HG02623 (cell line): ENCODE measurements around the gene HELZ.
A peak's percentile ranks its signal among the peaks of the same experiment; 100 is the strongest.

Source experiments
- ATAC-seq: cut with Tn5 transposase; IDR thresholded peaks from one replicate; pipeline ENCODE4 v1.9.1; 2021; ENCODE audit warnings: moderate library complexity; ENCODE audit not compliant: unreplicated experiment

The HELZ gene

DNA sequence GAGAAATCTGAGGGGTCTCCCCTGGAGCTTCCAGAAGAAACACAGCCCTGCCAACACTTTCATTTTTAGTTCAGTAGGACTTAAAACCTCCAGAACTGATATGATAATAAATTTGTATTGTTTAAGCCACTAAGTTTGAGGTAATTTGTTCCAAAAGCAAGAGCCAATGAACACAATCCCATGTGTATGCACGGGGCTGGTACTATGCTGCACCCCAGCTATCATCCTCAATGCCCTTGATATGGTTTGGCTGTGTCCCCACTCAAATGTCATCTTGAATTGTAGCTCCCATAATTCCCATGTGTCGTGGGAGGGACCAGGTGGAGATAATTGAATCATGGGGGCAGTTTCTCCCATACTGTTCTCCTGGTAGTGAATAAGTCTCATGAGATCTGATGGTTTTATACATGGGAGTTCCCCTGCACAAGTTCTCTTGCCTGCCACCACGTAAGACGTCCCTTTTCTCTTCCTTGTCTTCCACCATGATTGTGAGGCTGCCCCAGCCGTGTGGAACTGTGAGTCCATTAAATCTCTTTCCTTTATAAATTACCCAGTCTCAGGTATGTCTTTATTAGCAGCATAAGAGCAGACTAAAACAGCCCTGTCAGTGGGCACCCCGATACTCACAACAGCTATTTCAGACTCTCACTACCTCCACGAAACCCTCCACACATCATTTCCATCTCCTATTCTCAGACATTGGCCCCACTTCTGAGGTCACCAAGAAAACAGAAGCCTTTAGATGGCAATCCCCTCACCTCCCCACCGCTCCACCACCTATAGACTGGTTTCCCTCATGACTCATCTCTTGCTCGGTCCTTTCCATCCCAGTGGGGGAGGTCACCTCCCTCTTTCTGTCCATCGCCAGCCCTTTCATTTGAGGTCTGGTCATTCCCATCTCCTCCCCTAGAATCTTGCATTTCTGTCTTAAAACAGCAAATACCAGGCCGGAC lies 209.6 kb downstream of the HELZ start:
- ATAC-seq = peak; percentile 69

DNA sequence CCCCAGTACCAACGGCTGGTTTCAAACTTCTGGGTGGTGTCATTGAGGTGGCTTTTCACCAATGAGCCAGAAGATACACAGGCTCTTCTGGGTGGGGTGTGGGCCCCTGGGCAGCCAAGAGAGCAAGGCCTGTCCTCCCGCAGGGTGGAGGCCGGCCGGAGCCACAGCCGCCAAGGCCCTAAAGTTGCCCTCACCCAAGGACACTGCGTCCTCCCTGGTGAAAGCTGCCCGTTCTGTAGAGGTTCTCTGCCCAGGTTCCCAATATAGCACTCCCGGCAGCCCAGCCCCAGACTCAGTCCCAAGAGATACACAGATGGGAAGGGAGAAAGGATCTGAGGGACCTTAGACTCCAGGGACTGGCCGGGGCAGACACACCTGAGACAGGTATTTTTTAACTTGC lies 211.4 kb downstream of the HELZ start:
- ATAC-seq = no peak

DNA sequence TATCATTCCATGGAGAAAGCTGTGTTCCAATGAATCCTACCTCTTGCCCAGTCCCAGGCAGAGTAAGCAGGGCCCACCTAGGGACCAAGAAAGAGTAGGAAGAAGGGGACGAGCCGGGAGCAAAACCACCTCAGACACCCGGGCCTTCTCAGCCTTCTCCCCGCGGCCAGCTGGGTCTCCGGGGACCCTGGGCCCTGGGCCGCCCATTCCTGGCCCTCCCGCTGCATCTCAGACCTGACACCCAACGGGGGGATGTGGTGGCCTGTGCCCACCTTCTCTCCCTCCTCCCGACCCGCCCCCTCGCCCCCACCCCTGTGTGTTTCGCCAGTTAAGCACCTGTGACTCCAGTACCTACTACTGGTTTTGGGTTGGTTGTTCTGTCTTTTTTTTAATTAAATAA lies 212.0 kb downstream of the HELZ start:
- ATAC-seq = no peak

DNA sequence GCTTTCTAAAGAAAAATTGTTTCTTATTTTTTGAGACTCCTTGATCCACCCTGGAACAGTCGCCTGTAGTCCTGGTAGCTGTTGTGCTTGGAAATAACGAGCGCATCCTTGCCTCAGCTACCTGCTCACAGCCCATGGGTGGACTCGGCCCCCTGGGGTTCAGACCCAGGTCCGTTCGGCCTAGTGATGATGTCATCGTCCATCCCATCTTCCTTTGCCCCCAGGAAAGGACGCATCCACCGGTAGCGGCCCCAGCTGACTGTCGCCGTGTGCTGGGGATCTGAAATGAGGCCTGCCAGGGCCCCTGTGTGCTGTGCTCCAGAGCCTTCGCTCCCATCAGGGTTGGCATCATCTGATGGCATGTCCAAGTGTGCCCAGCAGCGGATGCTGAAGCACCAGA lies 212.6 kb downstream of the HELZ start:
- no peak for ATAC-seq

DNA sequence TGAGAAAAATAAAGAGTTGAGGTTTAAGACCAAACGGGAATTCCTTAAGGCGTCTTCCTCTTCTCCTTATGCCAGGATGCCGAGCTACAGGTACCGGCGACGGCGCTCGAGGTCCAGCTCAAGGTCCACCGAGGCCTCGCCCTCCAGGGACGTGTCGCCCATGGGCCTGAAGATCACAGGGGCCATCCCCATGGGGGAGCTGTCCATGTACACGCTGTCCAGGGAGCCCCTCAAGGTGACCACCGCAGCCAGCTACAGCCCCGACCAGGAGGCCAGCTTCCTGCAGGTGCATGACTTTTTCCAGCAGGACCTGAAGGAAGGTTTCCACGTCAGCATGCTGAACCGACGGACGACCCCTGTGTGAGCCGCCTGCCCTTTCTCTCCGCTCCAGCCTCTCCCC lies 214.4 kb downstream of the HELZ start:
- no peak for ATAC-seq

DNA sequence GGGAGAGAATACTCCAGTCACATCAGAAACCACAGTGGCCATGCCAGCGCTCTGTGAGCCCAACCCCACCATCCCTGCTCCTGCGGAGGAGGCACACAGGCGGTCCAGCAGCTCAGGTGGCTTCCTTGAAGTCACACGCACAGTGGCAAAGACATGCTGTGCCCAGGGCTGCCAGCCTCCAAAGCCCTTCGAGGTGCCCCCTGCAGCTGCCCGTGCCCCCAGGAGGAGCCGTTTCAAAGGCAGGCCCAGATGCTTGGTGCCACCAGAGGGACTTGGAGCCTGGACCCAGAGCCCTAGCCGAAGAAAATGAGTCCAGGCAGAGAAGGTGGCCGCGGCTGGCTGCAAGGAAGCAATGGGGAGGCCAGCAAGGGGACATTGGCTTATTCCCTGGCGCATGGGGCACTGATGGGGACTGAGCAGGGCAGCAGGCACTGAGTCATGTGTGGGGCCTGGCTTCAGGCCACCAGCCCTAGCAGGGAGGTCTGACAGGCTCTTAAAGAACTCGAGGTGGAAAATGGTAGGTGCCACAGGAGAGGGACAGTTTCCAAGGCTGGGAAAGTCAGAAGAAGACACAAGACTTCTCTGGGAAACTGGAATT lies 217.9 kb downstream of the HELZ start:
- ATAC-seq = no peak

DNA sequence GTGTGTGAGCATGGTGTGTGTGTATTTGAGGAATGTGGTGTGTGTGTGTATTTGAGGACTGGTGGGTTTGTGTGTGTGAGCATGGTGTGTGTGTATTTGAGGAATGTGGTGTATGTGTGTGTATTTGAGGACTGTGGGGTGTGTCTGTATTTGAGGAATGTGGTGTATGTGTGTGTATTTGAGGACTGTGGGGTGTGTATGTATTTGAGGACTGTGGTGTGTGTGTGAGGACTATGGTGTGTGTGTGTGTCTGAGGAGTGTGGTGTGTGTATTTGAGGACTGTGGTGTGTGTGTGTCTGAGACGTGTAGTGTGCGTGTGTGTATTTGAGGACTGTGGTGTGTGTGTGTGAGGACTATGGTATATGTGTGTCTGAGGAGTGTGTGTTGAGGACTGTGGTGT lies 218.7 kb downstream of the HELZ start:
- ATAC-seq = no peak

DNA sequence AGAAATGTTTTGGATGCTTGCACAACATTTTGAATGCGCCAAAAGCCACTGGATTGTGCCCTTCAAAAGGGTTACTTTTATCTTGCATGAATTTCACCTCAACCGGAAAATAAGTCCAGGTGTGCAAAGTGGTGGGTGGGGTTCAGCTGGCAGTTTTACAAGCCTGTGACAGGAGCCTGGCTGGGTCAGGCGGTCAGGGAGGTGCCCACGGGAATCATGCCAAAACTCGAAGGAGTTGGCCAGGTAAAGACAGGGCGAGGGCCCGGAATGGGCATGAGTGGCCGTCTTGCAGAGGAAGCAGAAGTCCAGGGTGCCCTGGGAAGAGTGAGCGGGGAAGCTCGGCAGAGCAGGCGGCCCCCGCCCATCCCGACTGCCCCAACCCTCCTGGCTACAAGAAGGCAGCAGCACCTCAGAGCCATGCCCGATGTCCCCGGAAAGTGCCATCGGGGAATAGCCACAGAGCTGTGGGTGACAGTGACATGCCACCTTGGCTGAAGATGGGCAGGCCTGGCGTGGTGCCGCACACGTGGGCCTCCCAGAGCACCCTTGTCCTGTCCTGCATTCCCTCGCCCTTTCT lies 219.7 kb downstream of the HELZ start:
- ATAC-seq = no peak

DNA sequence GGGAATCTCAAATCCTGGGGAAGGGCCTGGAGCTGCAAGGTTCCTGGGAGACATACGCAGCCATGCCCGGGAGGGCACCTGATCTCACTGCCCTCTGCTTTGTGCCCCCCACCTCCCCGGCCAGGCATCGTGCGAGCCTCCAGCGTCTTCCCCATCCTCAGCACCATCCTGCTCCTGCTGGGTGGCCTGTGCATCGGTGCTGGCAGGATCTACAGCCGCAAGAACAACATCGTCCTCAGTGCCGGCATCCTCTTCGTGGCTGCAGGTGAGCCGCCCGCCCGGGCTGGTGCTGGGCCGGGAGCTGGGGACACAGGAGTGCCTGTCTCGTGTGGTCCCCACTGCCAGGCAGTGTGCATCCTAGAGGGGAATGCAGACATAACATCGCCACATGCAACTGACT lies 220.3 kb downstream of the HELZ start:
- no peak for ATAC-seq

DNA sequence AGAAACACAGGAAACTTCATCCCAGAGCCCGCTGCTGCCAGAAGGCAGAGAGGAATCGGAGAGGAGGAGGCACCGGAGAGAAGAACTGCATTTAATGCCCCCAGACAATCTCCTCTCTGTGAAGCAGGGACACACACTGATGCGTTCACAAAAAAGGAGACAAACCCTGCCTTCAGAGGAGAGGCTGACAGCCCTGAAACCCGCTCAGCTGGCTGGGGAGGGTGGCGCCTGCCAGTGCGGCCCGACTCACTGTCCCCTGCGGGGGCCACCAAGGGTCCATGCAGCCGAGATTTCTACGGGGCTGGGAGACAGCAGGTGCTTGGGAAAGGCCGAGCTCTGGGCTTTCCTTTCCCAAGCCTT lies 222.6 kb downstream of the HELZ start:
- ATAC-seq = no peak

DNA sequence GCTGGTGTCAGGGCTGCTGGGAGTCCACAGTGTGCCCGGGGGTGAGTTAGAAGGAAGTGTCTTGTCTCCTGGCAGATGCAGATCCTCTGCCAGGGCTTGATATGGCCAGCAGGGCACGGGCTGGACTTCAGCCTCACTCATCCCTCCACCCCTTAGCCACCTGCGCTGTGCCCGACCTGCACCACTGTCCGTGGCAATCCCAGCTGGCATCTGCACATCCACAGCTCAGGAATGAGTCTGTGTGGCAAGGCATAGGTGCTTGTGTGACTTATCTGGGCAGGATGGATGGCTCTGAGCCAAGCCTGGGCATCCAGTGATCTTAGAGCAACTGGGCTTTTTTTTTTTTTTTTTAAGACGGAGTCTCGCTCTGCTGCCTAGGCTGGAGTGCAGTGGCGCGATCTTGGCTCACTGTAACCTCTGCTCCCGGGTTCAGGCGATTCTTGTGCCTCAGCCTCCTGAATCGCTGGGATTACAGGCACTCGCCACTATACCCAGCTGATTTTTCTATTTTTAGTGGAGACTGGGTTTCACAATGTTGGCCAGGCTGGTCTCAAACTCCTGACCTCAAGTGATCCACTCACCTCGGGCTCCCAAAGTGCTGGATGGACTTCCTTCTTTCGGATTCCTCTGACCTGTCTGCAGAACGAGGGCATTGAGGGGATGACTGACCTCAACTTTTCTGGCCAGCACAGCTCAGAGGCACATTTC lies 223.1 kb downstream of the HELZ start:
- ATAC-seq = no peak

DNA sequence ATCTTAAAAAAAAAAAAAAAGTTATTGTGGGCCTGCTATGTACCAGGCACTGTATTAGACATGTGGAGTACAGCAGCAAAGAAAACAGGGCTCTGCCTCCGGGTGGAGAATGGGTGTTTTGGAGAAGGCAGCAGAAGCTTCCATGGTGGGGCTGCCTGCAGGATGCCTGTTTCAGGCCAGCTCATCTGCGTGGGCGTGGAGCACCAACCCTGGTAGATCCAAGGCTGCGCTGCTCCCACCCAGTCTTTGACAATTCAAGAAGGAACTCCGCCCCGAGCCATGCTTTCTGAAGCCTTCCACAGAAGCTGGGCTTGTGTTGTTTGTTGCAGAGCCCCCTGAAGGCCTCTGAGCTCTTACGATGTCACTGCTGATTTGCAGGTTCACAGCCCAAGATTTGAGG lies 223.8 kb downstream of the HELZ start:
- ATAC-seq = no peak
